Fibroblast of pulmonary artery (primary cell): ENCODE results near the gene LIME1.
A peak's percentile ranks its signal among the peaks of the same experiment; 100 is the strongest.

Experiments used
- DNase-seq: peaks from one replicate; pipeline ENCODE4 v3.0.0-alpha.2; 2010; ENCODE audit warnings: low read depth
- H3K4me3 ChIP-seq: replicated peaks from 2 replicates; pipeline ENCODE4 v1.5.1; 2011; ENCODE audit warnings: low read depth, mild to moderate bottlenecking, control low read depth, low read length, moderate library complexity
- TF ChIP-seq, protein P1 (sequence below): IDR thresholded peaks from 2 replicates; pipeline ENCODE4 v1.5.1; 2011; ENCODE audit warnings: mild to moderate bottlenecking, control low read depth, low read length, inconsistent platforms; ENCODE audit errors: missing control alignments

Gene LIME1

DNA sequence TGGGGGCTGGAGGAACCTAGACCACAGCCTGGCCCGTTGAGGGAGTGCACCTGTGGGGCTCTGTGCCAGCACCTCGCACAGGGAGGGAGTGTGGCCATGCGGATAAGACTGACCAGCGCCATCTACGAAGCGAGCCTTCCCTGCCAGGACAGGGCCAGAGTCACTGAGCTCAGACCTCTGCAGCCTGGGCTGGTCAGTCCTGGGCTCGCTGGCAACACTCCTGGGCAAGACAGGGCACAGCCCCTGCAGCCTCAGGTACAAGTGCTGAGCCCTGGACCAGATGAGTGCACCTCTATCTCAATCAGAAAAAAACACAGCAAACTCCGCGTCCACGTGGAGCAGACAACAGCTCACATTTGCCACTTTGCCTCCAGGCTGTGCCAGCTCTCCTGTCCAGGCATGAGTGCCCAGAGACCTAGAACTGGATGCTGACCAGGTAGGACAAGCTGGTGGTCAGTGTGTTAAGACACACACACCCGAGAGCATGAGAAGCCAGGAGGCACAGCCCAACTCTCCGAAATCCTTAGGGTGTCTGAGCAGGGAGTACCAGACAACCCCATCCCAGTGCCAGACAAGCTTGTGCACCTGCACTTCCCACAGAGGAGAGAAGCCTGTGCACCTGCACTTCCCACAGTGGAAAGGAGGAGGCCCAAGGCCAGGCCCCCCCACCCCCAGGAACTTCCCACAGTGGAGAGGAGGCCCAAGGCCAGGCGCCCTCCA, 33.6 kb upstream of the LIME1 start:
- no peak for DNase-seq
- TF ChIP-seq, protein P1, sequence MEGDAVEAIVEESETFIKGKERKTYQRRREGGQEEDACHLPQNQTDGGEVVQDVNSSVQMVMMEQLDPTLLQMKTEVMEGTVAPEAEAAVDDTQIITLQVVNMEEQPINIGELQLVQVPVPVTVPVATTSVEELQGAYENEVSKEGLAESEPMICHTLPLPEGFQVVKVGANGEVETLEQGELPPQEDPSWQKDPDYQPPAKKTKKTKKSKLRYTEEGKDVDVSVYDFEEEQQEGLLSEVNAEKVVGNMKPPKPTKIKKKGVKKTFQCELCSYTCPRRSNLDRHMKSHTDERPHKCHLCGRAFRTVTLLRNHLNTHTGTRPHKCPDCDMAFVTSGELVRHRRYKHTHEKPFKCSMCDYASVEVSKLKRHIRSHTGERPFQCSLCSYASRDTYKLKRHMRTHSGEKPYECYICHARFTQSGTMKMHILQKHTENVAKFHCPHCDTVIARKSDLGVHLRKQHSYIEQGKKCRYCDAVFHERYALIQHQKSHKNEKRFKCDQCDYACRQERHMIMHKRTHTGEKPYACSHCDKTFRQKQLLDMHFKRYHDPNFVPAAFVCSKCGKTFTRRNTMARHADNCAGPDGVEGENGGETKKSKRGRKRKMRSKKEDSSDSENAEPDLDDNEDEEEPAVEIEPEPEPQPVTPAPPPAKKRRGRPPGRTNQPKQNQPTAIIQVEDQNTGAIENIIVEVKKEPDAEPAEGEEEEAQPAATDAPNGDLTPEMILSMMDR: no peak
- H3K4me3 ChIP-seq: no peak overlapping the region

DNA sequence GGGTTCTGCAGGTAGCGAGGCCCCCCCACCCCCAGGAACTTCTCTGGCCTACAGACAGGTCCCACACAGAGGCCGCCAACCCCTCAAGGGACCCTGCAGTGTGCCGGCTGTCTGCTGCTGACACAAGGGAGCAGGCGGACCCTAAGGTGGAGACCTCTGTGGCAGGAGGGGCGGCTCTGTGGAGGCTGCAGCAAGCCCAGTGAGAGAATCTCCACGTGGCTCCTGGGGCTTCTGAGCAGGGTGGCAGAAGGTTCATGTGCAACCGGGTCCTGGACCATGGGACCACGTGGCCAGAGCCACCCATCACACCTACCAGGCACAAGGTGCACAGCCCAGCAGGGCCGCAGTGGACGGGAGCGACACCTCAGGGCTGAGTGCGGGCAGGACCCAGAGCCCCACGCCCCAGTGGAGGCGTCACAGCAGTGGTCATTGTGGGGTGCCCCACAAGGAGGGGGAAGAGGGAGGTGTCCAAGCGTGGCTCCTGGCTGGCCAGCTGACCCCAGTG, 32.9 kb upstream of the LIME1 start:
- TF ChIP-seq, protein P1: no peak
- no peak overlapping the region for H3K4me3 ChIP-seq
- no peak for DNase-seq

DNA sequence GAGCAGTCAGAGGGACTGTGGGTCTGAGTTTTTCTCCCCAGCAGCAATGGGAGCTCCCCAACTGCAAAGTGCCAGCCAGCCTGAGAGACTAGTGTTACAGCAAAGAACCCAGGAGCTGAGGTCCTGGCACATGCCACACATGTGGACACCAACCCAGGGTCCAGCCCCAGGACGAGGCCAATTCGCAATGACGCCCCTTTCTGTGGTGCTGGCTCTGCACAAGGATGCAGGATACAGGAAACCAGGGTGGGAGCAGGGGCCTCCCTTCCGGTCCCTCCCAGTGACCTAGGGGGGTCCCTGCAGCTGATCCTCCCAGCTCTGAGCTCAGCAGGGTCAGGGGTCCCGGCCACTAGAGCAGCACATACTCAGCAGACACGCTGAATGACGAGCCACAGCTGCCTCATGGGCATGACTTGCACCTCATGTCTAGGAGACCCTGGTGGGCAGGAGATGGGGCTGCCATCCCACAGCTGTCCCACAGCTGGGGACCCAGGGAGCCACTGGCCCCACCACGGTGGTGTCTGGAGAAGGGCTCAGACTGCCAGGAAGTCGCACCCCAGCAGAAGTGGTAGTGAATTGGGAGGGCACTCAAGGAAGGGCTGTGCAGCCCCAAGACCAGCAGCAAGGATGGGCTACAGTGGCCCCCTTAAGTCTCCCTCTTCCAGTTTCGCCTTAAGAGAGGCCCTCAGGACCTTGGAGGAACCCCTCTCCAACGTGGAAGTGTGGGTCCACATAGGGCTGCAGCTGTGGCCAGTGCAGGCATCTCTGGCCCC, 32.3 kb upstream of the LIME1 start:
- TF ChIP-seq, protein P1: no peak
- no peak for DNase-seq
- H3K4me3 ChIP-seq: no peak overlapping the region

DNA sequence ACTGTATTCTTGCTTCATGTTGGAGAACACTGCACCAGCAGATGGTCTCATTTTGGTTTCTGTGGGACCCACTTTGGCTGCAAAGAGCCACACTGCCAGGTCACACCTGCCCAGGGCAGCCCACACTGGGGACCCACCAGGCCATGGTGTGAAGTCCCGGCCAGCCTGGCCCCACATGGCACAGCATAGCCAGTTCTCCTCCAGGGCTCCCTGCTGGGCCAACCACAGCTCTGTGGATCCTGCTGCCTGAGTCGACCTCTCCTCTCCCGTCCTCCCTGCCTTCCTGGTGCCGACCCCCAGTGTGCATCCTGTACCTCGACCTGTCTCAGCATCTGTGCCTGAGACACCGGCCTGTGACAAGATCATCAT, 31.7 kb upstream of the LIME1 start:
- no peak overlapping the region for H3K4me3 ChIP-seq
- no peak for DNase-seq
- TF ChIP-seq, protein P1: no peak

DNA sequence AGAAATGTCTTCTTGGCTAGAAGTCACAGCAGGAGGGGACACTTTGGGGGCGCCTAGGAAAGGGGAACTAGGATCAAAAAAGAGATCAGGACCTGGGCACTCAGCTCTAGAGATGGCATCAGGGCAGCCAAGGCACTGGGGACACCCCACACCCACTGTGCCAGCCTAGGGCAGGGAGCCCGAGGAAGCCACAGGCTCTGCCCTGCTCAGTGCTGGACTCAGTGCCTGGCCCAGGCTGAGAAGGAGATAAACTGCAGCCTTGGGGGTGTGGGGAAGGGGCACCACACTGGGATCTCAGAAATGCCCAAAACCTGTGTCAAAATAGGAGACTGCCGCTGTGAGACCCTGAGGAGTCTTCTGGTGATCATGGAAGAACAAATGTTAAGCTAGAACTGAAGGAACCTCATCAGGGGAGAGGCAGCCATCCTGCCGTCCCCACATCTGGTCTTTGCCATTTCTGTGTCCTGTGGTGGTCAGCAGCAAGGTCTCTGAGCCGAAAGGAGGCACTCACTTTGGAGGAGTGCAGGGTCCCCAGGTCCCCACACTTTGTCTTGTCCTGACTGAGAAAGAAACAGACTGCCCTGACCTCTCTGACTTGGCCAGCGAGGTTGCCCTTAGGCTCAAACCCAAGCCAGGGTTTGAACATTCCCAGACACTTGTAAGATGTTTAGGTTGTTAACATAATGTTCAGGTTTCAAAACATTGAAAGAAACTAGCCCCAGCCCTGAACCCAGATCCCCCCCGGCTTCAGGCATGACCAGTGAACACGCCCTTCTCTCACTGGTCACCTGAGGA, 31.0 kb upstream of the LIME1 start:
- no peak overlapping the region for H3K4me3 ChIP-seq
- DNase-seq: no peak
- TF ChIP-seq, protein P1: no peak

DNA sequence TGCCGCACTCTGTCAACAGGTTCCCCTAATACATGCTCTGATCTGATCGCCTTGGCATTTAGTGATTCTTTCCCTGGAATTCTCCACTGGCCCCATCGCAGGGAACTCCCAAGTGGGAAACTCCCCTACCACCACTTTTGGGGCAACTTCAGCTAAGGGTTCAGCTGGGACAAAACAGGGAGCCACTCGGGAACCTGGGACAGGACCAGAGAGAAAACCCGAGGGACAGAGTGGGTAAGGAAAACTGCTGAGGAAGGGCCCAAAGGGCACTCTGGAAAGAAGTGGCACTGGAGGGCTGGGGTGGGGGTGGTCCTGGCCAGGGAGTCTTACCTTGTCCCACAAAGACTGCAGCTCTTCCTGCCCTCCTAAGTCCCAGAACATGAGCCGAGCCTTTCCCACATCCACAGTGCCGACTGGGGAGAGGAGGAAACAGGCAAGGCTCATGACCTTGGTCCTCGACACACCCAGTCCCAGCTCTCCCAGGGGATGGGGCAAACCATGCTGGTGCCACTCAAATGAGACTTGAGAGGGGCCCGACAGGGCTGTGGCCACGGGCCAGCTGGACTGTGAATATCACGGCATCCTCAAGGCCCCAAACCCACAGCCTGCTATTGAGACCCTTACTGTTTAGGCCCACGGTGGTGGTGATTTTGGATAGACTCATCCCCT, 30.3 kb upstream of the LIME1 start:
- peak overlapping the region; percentile 74 for H3K4me3 ChIP-seq
- TF ChIP-seq, protein P1: no peak
- no peak for DNase-seq
